ENCODE results near the gene IKZF1.

DNA sequence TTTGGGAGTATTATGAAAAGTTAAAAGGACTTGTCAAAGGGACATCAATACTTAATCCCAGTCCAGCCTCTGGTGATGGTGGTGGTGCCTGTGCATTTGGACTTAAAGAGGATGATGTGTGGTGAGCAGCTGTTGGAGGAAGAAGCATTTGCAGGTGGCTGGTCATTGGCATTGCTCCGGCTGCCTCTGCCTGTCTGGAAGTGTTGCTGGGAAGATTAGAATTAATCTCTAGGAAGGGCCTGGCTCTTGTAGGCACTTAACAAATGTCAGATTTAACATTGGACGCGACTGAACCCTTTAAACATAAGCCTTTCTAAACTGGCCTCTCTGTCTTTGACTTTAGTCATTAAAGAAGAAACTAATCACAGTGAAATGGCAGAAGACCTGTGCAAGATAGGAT is 86.9 kb downstream of the IKZF1 start:
- TF ChIP-seq, protein P1, sequence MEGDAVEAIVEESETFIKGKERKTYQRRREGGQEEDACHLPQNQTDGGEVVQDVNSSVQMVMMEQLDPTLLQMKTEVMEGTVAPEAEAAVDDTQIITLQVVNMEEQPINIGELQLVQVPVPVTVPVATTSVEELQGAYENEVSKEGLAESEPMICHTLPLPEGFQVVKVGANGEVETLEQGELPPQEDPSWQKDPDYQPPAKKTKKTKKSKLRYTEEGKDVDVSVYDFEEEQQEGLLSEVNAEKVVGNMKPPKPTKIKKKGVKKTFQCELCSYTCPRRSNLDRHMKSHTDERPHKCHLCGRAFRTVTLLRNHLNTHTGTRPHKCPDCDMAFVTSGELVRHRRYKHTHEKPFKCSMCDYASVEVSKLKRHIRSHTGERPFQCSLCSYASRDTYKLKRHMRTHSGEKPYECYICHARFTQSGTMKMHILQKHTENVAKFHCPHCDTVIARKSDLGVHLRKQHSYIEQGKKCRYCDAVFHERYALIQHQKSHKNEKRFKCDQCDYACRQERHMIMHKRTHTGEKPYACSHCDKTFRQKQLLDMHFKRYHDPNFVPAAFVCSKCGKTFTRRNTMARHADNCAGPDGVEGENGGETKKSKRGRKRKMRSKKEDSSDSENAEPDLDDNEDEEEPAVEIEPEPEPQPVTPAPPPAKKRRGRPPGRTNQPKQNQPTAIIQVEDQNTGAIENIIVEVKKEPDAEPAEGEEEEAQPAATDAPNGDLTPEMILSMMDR (IDR thresholded peaks at IDR 0.05 in 2 of 3, conservative IDR thresholded peaks at IDR 0.05 in 1 of 3; ENCODE audit: borderline replicate concordance in 1 of 3, insufficient read depth in 1 of 3, low read depth in 2 of 3, low read length in 2 of 3) = no peak
- TF ChIP-seq EZH2phosphoT487 (IDR thresholded peaks at IDR 0.05; ENCODE audit: borderline replicate concordance) (no peak), EZH2 (IDR thresholded peaks at IDR 0.05) (no peak), SIN3A (IDR thresholded peaks at IDR 0.05; ENCODE audit: low read depth) (no peak), YY1 (IDR thresholded peaks at IDR 0.05; ENCODE audit: extremely low read depth, insufficient replicate concordance, low read depth, low read length) (no peak), POLR2AphosphoS5 (IDR thresholded peaks at IDR 0.05; ENCODE audit: low read depth, low read length) (no peak), ZNF274 (IDR thresholded peaks at IDR 0.05; ENCODE audit: low read depth, low read length) (no peak)
- TF ChIP-seq, protein P2, sequence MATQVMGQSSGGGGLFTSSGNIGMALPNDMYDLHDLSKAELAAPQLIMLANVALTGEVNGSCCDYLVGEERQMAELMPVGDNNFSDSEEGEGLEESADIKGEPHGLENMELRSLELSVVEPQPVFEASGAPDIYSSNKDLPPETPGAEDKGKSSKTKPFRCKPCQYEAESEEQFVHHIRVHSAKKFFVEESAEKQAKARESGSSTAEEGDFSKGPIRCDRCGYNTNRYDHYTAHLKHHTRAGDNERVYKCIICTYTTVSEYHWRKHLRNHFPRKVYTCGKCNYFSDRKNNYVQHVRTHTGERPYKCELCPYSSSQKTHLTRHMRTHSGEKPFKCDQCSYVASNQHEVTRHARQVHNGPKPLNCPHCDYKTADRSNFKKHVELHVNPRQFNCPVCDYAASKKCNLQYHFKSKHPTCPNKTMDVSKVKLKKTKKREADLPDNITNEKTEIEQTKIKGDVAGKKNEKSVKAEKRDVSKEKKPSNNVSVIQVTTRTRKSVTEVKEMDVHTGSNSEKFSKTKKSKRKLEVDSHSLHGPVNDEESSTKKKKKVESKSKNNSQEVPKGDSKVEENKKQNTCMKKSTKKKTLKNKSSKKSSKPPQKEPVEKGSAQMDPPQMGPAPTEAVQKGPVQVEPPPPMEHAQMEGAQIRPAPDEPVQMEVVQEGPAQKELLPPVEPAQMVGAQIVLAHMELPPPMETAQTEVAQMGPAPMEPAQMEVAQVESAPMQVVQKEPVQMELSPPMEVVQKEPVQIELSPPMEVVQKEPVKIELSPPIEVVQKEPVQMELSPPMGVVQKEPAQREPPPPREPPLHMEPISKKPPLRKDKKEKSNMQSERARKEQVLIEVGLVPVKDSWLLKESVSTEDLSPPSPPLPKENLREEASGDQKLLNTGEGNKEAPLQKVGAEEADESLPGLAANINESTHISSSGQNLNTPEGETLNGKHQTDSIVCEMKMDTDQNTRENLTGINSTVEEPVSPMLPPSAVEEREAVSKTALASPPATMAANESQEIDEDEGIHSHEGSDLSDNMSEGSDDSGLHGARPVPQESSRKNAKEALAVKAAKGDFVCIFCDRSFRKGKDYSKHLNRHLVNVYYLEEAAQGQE (IDR thresholded peaks at IDR 0.05; ENCODE audit: low read depth) = no peak
